ENCODE data around the gene SMARCA2. TPM values are rescaled to one million over a fixed set of nuclear protein-coding genes. Genes with fewer than 3 reads are reported as not detected.
A peak's percentile ranks its signal among the peaks of the same experiment; 100 is the strongest.
"Not testable (repeated sequence)": the region's sequence is repeated elsewhere in the genome, so short reads cannot be mapped to it uniquely, and the experiment has no call there.

The SMARCA2 gene
- total RNA-seq, 1 donor from 2014 or later, result 4.2 TPM

- no peaks in the 10 kb centered on the region for H3K27me3 ChIP-seq
- Mint-ChIP-seq H3K36me3 (no peaks in the 10 kb centered on the region), H3K9me3 (peaks cover 4% of the 10 kb centered on the region), H3K4me3 (no peak overlapping the region), H3K4me1 (peaks cover 36% of the 10 kb centered on the region), H3K27me3 (ENCODE audit: insufficient read depth, low read depth) (no peaks in the 10 kb centered on the region), H3K27ac (no peak overlapping the region)
- no peaks in the 10 kb centered on the region for H3F3A ChIP-seq (ENCODE audit: low read depth)
- H3K4me3 ChIP-seq, result no peak overlapping the region
- no peaks in the 10 kb centered on the region for H3K36me3 ChIP-seq
- no peaks in the 10 kb centered on the region for H3K4me1 ChIP-seq
- no peak overlapping the region for H2AFZ ChIP-seq (replicated peaks)
- H4K20me1 ChIP-seq (ENCODE audit: low read depth), result no peaks in the 10 kb centered on the region
- H3K79me2 ChIP-seq (ENCODE audit: low read depth), result no peaks in the 10 kb centered on the region
- H3K9me3 ChIP-seq (ENCODE audit: low read depth), result no peaks in the 10 kb centered on the region
- no peak overlapping the region for H3K9ac ChIP-seq
- no peak overlapping the region for H3K27ac ChIP-seq
- TF ChIP-seq, protein P1, sequence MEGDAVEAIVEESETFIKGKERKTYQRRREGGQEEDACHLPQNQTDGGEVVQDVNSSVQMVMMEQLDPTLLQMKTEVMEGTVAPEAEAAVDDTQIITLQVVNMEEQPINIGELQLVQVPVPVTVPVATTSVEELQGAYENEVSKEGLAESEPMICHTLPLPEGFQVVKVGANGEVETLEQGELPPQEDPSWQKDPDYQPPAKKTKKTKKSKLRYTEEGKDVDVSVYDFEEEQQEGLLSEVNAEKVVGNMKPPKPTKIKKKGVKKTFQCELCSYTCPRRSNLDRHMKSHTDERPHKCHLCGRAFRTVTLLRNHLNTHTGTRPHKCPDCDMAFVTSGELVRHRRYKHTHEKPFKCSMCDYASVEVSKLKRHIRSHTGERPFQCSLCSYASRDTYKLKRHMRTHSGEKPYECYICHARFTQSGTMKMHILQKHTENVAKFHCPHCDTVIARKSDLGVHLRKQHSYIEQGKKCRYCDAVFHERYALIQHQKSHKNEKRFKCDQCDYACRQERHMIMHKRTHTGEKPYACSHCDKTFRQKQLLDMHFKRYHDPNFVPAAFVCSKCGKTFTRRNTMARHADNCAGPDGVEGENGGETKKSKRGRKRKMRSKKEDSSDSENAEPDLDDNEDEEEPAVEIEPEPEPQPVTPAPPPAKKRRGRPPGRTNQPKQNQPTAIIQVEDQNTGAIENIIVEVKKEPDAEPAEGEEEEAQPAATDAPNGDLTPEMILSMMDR (IDR thresholded peaks at IDR 0.05), result no peak
- TF ChIP-seq EZH2phosphoT487 (IDR thresholded peaks at IDR 0.05), result no peak
- TF ChIP-seq EZH2 (IDR thresholded peaks at IDR 0.05), result no peak
- no peak for DNase-seq (ENCODE audit: low spot score)
- no peak overlapping the region for H3K4me2 ChIP-seq
Measured at GRCh38 chr9:2145746-2146145, 130.6 kb downstream of the SMARCA2 start.

- not testable (repeated sequence) for H3K4me1 ChIP-seq; H4K20me1 ChIP-seq (ENCODE audit: low read depth); H3K4me3 ChIP-seq; H3K9me3 ChIP-seq (ENCODE audit: low read depth); H3K4me2 ChIP-seq; H3K36me3 ChIP-seq; H3K4me3 Mint-ChIP-seq; H3K9me3 Mint-ChIP-seq; H3K27ac Mint-ChIP-seq; H3K36me3 Mint-ChIP-seq; H3K27me3 Mint-ChIP-seq (ENCODE audit: insufficient read depth, low read depth); H3K79me2 ChIP-seq (ENCODE audit: low read depth); H3K27me3 ChIP-seq; H3K9ac ChIP-seq; H3F3A ChIP-seq (ENCODE audit: low read depth); H2AFZ ChIP-seq (replicated peaks); H3K27ac ChIP-seq
- H3K4me1 Mint-ChIP-seq, result peaks cover 36% of the 10 kb centered on the region
- TF ChIP-seq, protein P1 (IDR thresholded peaks at IDR 0.05), result peak; percentile 72
- peak; percentile 41 for DNase-seq (ENCODE audit: low spot score)
Measured at GRCh38 chr9:2146700-2147099, 131.6 kb downstream of the SMARCA2 start.

DNA sequence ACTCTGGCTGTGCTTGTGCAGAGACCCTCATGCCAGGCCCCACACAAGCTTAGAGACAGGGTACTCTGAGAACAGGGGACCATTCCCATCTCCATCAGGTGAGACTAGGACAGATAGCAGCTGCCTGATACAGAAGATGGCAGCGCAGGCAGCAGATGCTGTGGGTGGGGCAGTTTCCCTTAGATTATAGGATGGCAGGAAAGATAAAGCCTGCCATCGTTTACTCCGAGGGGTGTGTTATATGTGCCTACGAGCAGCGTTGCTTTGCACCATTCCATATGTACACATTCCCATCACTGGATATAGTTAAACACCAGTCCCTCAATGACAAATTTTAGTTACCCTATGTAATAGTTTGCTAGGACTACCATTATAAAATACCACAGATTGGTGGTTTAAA lies 135.2 kb downstream of the SMARCA2 start:
- Histone ChIP-seq H3K4me2 (no peak overlapping the region), H4K20me1 (ENCODE audit: low read depth) (no peaks in the 10 kb centered on the region), H3K27me3 (no peaks in the 10 kb centered on the region), H3F3A (ENCODE audit: low read depth) (no peaks in the 10 kb centered on the region), H3K4me3 (no peak overlapping the region), H3K79me2 (ENCODE audit: low read depth) (no peaks in the 10 kb centered on the region), H3K9ac (no peak overlapping the region), H3K27ac (no peak overlapping the region), H2AFZ (replicated peaks) (no peak overlapping the region), H3K9me3 (ENCODE audit: low read depth) (no peaks in the 10 kb centered on the region), H3K36me3 (no peaks in the 10 kb centered on the region), H3K4me1 (no peaks in the 10 kb centered on the region)
- Mint-ChIP-seq H3K4me3 (no peak overlapping the region), H3K27ac (no peak overlapping the region), H3K4me1 (peaks cover 11% of the 10 kb centered on the region), H3K36me3 (no peaks in the 10 kb centered on the region), H3K27me3 (ENCODE audit: insufficient read depth, low read depth) (peaks cover 3% of the 10 kb centered on the region), H3K9me3 (peaks cover 5% of the 10 kb centered on the region)
- DNase-seq (ENCODE audit: low spot score), result no peak
- TF ChIP-seq EZH2phosphoT487 (IDR thresholded peaks at IDR 0.05), result no peak
- TF ChIP-seq EZH2 (IDR thresholded peaks at IDR 0.05), result no peak
- TF ChIP-seq, protein P1 (IDR thresholded peaks at IDR 0.05), result no peak

DNA sequence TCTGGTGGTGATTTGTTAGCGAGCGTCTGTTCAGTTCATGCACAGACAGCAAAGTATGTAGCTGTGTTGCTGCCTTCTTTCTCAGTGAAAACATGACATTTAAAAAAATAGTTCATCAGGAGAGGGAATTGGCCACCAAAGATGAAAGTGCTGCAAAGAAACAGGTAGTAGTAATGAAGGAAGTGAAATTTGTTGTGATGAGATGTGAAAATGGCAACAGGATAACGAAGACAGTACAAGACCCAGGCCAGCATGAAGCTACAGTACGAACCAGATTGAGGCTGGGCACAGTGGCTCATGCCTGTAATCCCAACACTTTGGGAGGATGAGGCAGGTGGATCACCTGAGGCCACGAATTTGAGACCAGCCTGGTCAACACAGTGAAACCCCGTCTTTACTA lies 136.0 kb downstream of the SMARCA2 start:
- Mint-ChIP-seq H3K36me3 (no peaks in the 10 kb centered on the region), H3K27ac (no peak overlapping the region), H3K27me3 (ENCODE audit: insufficient read depth, low read depth) (peaks cover 3% of the 10 kb centered on the region), H3K9me3 (peaks cover 5% of the 10 kb centered on the region), H3K4me1 (peaks cover 11% of the 10 kb centered on the region), H3K4me3 (no peak overlapping the region)
- no peaks in the 10 kb centered on the region for H3K27me3 ChIP-seq
- no peak overlapping the region for H3K9ac ChIP-seq
- no peak for TF ChIP-seq EZH2phosphoT487 (IDR thresholded peaks at IDR 0.05)
- TF ChIP-seq, protein P1 (IDR thresholded peaks at IDR 0.05), result no peak
- no peak for TF ChIP-seq EZH2 (IDR thresholded peaks at IDR 0.05)
- no peaks in the 10 kb centered on the region for H3K36me3 ChIP-seq
- no peak overlapping the region for H3K27ac ChIP-seq
- no peaks in the 10 kb centered on the region for H3F3A ChIP-seq (ENCODE audit: low read depth)
- H3K79me2 ChIP-seq (ENCODE audit: low read depth), result no peaks in the 10 kb centered on the region
- no peaks in the 10 kb centered on the region for H3K9me3 ChIP-seq (ENCODE audit: low read depth)
- H2AFZ ChIP-seq (replicated peaks), result no peak overlapping the region
- no peak overlapping the region for H3K4me3 ChIP-seq
- no peak overlapping the region for H3K4me2 ChIP-seq
- no peak for DNase-seq (ENCODE audit: low spot score)
- no peaks in the 10 kb centered on the region for H3K4me1 ChIP-seq
- H4K20me1 ChIP-seq (ENCODE audit: low read depth), result no peaks in the 10 kb centered on the region
